GM06990 (cell line): ENCODE data around the gene LRRTM4.
"Not testable (repeated sequence)": the region's sequence is repeated elsewhere in the genome, so short reads cannot be mapped to it uniquely, and the experiment has no call there.

ENCODE experiments used
- DNase-seq: peaks from one replicate; pipeline ENCODE4 v3.0.0-alpha.2; 2011; ENCODE audit not compliant: insufficient read length; ENCODE audit errors: extremely low read depth
- H3K27me3 ChIP-seq: replicated peaks from 2 replicates; pipeline ENCODE4 v1.6.0; 2011; ENCODE audit warnings: low read length; ENCODE audit not compliant: control insufficient read depth, insufficient read depth
- H3K36me3 ChIP-seq: 2 replicates; pipeline ENCODE4 v1.5.1; 2011; ENCODE audit warnings: low read length; ENCODE audit not compliant: control insufficient read depth, insufficient read depth
- H3K4me3 ChIP-seq: replicated peaks from 2 replicates; pipeline ENCODE4 v1.5.1; 2011; ENCODE audit warnings: low read depth, mild to moderate bottlenecking, control low read depth, low read length
- TF ChIP-seq, protein P1 (sequence below): IDR thresholded peaks from 2 replicates; pipeline ENCODE4 v1.5.1; 2011; ENCODE audit warnings: low read length, control low read depth, mild to moderate bottlenecking, inconsistent platforms; ENCODE audit not compliant: insufficient read depth, poor library complexity, severe bottlenecking

LRRTM4 gene

DNA sequence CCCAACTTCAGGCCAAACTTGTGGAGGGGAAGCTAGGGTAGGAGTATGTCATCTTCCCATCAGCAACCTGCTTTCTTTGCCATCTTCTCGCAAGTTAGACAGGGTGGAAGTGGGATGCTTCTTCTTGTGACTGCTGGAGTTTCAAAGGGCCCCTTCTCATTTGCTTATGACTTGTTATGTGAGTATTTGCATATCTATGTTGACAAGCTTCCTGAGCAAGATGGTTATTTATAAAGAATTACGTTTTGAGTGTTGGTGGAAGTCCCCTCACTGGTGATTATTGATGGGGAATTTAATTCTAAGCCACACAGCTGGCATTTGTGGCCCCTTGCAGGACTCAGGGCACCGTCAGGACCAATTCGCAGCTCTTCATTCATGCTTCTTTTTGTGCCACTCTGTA, 791.0 kb downstream of the LRRTM4 start:
- Histone ChIP-seq H3K36me3 (no peaks in the 10 kb centered on the region), H3K27me3 (no peaks in the 10 kb centered on the region), H3K4me3 (no peak overlapping the region)
- TF ChIP-seq, protein P1, sequence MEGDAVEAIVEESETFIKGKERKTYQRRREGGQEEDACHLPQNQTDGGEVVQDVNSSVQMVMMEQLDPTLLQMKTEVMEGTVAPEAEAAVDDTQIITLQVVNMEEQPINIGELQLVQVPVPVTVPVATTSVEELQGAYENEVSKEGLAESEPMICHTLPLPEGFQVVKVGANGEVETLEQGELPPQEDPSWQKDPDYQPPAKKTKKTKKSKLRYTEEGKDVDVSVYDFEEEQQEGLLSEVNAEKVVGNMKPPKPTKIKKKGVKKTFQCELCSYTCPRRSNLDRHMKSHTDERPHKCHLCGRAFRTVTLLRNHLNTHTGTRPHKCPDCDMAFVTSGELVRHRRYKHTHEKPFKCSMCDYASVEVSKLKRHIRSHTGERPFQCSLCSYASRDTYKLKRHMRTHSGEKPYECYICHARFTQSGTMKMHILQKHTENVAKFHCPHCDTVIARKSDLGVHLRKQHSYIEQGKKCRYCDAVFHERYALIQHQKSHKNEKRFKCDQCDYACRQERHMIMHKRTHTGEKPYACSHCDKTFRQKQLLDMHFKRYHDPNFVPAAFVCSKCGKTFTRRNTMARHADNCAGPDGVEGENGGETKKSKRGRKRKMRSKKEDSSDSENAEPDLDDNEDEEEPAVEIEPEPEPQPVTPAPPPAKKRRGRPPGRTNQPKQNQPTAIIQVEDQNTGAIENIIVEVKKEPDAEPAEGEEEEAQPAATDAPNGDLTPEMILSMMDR: no peak
- no peak for DNase-seq

- no peaks in the 10 kb centered on the region for H3K27me3 ChIP-seq
- TF ChIP-seq, protein P1: no peak
- DNase-seq: no peak
- H3K4me3 ChIP-seq: no peak overlapping the region
- H3K36me3 ChIP-seq: no peaks in the 10 kb centered on the region
Observed at GRCh38 chr2:76730021-76730420, 792.2 kb downstream of the LRRTM4 start.

DNA sequence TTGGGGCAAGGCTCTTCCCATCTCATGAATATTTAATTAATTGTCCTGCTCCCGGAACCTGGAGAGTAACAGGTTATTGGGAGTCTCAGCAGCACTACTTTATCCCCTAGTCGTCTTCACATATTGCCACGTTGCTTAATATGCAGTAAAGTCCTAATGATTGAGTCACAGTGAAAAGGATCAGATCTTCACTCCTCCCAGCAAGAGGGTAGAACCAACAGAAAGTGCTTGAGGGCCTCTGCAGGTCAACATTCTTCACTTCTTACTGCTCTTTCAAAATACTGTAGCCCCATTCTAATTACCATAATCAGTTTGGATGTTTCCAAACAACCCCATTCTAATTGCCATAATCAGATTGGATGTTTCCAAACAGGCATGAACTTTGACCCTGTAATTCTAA, 801.0 kb downstream of the LRRTM4 start:
- no peak for DNase-seq
- TF ChIP-seq, protein P1: no peak
- no peaks in the 10 kb centered on the region for H3K36me3 ChIP-seq
- no peak overlapping the region for H3K4me3 ChIP-seq
- no peaks in the 10 kb centered on the region for H3K27me3 ChIP-seq

DNA sequence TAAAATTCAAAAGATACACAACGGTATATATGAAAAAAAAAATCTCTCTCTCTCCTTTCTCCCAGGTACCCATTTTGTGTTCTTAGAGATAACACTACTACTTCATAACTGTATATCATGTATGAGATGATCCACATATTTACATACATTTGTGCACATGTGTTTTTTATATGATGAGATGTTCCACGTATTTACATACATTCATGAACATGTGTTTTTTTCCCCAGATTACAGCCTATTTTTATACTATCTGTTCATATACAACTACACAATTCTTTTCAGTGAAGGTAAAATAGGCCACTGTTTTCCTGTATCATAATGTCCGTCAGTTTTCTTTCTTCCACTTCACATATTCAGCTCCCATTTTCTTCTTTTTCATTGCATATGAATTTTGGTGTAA, 808.9 kb downstream of the LRRTM4 start:
- no peak for DNase-seq
- Histone ChIP-seq H3K4me3 (no peak overlapping the region), H3K27me3 (no peaks in the 10 kb centered on the region), H3K36me3 (no peaks in the 10 kb centered on the region)
- TF ChIP-seq, protein P1: no peak

- Histone ChIP-seq H3K4me3 (no peak overlapping the region), H3K36me3 (no peaks in the 10 kb centered on the region), H3K27me3 (no peaks in the 10 kb centered on the region)
- no peak for DNase-seq
- TF ChIP-seq, protein P1: no peak
Observed at GRCh38 chr2:76711490-76711889, 810.7 kb downstream of the LRRTM4 start.

- TF ChIP-seq, protein P1: no peak
- H3K36me3 ChIP-seq: no peaks in the 10 kb centered on the region
- H3K27me3 ChIP-seq: no peaks in the 10 kb centered on the region
- no peak for DNase-seq
- no peak overlapping the region for H3K4me3 ChIP-seq
Observed at GRCh38 chr2:76700894-76701293, 821.3 kb downstream of the LRRTM4 start.

DNA sequence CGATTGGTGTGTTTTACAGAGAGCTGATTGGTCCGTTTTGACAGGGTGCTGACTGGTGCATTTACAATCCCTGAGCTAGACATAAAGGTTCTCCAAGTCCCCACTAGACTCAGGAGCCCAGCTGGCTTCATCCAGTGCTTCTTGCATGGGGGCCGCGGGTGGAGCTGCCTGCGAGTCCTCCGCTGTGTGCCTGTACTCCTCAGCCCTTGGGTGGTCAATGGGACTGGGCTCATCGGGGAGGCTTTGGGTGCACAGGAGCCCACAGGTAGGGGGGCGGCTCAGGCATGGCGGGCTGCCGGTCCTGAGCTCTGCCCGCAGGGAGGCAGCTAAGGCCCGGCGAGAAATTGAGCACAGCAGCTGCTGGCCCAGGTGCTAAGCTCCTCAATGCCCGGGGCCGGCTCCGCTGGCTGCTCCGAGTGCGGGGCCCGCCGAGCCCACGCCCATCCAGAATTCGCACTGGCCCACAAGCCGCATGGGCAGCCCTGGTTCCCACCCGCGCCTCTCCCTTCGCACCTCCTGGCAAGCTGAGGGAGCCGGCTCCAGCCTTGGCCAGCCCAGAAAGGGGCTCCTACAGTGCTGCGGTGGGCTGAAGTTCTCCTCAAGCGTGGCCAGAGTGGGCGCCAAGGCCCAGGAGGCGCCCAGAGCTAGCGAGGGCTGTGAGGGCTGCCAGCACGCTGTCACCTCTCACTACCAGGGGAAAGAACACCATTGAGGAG, 824.0 kb downstream of the LRRTM4 start:
- not testable (repeated sequence) for H3K27me3 ChIP-seq, H3K36me3 ChIP-seq, H3K4me3 ChIP-seq, DNase-seq
